GM12874 (cell line): Measurements from ENCODE around the gene CFAP251.

Experiments
- TF ChIP-seq, protein P1 (sequence below): IDR thresholded peaks from 2 replicates; pipeline ENCODE4 v1.5.1; 2011; ENCODE audit warnings: low read depth, mild to moderate bottlenecking, control low read depth, low read length, moderate library complexity; ENCODE audit not compliant: insufficient read depth

The CFAP251 gene

DNA sequence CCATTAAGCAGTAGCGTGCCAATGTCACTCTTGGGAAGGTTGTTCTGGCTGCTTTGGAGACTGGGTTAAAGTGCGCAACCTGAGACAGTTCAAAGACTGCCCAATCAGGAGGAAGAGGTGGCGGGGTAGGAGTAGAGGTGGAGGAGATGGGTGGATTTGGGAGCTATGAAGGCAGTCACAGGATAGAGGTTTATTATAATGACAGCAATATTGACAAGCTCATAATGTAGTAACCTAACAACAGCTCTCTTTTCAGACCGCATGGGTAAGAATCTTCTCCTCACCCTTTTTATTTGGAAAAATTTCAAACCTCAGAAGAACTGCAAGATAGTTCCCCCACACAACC, 35.1 kb upstream of the CFAP251 start:
- TF ChIP-seq, protein P1, sequence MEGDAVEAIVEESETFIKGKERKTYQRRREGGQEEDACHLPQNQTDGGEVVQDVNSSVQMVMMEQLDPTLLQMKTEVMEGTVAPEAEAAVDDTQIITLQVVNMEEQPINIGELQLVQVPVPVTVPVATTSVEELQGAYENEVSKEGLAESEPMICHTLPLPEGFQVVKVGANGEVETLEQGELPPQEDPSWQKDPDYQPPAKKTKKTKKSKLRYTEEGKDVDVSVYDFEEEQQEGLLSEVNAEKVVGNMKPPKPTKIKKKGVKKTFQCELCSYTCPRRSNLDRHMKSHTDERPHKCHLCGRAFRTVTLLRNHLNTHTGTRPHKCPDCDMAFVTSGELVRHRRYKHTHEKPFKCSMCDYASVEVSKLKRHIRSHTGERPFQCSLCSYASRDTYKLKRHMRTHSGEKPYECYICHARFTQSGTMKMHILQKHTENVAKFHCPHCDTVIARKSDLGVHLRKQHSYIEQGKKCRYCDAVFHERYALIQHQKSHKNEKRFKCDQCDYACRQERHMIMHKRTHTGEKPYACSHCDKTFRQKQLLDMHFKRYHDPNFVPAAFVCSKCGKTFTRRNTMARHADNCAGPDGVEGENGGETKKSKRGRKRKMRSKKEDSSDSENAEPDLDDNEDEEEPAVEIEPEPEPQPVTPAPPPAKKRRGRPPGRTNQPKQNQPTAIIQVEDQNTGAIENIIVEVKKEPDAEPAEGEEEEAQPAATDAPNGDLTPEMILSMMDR = no peak

DNA sequence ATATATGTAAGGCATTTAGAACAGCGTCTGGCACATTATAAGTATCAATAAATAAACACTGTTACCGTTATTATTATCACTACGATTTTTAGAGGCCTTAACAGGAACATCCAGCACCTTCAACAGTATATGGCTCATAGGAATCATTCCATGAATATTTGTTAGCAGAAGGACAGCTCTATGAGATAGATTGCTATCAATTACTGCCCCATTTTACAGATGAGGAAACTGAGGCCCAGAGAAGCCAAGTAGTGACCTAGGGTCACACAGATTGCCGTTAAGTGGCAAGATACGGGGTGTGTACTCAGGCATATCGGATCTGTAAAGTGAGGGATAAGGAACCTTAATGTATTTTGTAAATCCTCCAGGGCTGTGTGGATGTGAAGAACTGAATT, 30.3 kb upstream of the CFAP251 start:
- TF ChIP-seq, protein P1 = no peak

DNA sequence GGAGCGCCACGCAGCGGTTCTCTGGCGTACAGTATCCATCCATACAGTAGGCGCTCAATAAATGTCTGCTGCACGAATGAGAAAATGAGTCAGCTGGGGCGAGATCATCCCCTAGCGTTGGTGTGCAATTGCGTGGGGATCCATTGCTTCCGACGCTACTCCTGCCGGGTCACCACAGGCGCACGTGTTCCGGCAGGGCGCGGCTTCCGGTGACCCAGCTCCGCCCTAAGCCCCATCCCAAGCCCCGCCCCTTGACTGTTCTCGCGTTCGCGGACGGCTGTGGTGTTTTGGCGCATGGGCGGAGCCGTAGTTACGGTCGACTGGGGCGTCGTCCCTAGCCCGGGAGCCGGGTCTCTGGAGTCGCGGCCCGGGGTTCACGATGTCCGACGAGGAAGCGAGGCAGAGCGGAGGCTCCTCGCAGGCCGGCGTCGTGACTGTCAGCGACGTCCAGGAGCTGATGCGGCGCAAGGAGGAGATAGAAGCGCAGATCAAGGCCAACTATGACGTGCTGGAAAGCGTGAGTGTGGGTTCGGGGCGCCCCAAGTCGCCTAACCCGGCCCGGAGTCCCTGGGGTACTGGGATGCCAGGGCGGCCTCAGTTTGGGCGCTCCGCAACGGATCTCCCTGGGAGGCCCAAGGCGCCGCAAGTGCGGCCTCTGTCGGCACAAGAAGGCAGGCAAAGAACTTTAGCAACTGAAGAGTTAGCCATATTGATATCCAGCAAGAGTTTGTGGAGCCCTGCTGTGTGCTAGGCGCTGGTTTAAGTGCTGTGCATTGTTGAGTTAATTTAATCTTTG, 29.7 kb upstream of the CFAP251 start, which contains the start of gene PSMD9:
PSMD9 (plus strand) TSS at position 313 of the 796 bp plus-strand sequence; CDS start at position 380, 67 bp downstream.
- TF ChIP-seq, protein P1 = peak; percentile 69

DNA sequence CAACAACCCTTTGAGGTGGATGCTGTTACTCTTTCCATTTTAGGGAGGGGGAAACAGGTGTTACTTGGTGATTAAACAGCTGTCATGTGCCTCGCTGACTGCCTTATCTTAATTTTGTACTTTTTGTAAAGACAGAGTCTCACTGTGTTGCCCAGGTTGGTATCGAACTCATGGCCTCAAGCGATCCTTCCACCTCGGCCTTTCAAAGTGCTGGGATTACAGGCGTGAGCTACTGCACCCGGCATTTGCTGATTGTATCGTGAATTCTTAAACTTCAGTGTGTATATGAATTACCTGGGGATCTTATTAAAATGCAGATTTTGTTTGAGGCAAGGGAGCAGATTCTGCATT, 29.1 kb upstream of the CFAP251 start:
- TF ChIP-seq, protein P1 = no peak

DNA sequence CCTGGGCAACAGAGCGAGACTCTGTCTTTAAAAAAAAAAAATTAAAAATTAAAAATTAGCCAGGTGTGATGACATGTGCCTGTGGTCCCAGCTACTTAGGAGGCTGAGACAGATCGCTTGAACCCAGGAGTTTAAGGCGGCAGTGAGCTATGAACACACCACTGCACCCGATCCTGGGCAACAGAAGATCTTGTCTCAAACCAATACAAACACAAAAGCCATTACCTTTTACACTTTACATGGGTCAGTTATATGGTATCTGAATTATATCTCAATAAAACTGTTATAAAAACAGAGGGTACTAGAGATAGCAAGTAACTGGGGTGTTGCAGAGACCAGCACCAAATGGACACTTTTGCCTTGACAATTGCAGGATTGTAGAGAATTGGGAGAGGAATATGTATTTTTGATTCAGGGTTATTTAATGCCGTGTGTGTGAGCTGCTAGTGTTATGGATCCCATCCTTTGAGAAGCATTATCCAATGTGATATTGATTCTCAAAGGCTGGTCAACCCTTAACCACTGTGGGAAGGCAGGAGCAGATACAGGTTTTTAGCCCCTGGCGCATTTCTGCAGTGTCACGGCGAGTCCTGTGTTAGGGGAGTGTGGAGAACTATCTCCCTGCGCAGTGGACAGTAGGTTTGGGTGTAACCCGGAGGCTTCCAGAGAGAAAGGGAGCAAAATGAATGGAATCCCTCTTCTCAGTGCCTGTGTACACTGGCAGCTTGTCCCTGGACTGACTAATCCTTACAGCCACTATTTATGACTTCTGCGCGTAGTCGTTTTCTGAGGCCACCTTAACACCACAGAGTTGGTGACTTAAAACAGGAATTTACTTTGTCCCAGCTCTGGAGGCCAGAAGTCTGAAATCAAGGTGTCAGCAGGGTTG, 25.5 kb upstream of the CFAP251 start:
- TF ChIP-seq, protein P1 = no peak

DNA sequence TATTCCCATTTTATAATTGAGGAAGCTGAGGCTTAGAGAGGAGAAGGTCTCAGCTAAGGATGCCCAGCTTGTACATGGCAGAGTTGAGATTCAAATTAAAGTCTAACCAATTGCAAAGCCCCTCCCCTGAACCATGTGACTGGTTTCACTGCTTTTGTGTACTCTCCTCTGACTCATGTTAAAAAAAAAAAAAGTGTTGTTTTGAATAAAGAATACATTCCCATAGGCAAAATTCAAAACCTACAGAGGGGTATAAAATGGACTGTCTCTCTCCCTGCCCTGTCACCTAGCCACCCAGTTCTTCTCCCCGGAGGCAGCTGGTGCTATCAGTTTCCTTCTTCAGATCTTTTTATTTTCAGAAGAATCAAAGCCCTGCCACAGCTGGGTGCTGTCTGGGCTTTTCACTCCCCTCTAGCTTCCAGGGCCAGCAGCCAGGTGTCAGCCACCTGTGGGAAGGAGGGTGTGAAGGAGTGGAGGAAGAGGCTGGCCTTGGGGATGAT, 24.4 kb upstream of the CFAP251 start:
- TF ChIP-seq, protein P1 = no peak

DNA sequence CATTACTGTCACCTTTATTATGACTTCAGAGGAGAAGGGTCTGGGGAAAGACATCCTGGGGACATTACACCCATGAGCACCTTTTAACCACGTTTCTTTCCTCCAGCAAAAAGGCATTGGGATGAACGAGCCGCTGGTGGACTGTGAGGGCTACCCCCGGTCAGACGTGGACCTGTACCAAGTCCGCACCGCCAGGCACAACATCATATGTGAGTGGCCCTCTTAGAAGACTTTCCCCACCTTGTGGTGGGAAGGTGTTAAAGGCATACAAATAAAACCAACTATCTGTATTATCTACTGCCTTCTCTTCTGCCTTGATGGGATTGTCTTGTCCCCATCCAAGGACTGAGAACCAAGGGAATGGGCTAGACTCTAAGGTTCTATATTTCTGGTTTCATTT, 23.8 kb upstream of the CFAP251 start:
- TF ChIP-seq, protein P1 = no peak
